H9 (cell line): ENCODE results near the gene COL8A2. TPM values are rescaled to one million over a fixed set of nuclear protein-coding genes. Genes with fewer than 3 reads are reported as not detected.

Source experiments
- DNase-seq: peaks from one replicate; pipeline ENCODE4 v3.0.0-alpha.2; 2017
- H2AFZ ChIP-seq: one replicate; pipeline ENCODE4 v1.6.1; 2013; ENCODE audit warnings: mild to moderate bottlenecking, low read length, control low read depth, moderate library complexity
- H2AK5ac ChIP-seq: 2 replicates; pipeline ENCODE4 v1.6.1; 2013; ENCODE audit warnings: low read length, control low read depth, mixed read lengths; ENCODE audit not compliant: insufficient read length
- H2BK120ac ChIP-seq: one replicate; pipeline ENCODE4 v1.6.1; 2013; ENCODE audit warnings: low read depth, mild to moderate bottlenecking, low read length, control low read depth, inconsistent platforms; ENCODE audit not compliant: poor library complexity, severe bottlenecking
- H2BK12ac ChIP-seq: 2 replicates; pipeline ENCODE4 v1.6.1; 2013; ENCODE audit warnings: low read length, control low read depth, mixed read lengths, low read depth; ENCODE audit not compliant: insufficient read length
- H2BK15ac ChIP-seq: 2 replicates; pipeline ENCODE4 v1.6.1; 2013; ENCODE audit warnings: low read depth, low read length, control low read depth
- H2BK20ac ChIP-seq: one replicate; pipeline ENCODE4 v1.6.1; 2013; ENCODE audit warnings: low read depth, mild to moderate bottlenecking, low read length, control low read depth, inconsistent platforms; ENCODE audit not compliant: poor library complexity, severe bottlenecking
- H2BK5ac ChIP-seq: 2 replicates; pipeline ENCODE4 v1.6.1; 2013; ENCODE audit warnings: low read length, control low read depth, mixed read lengths; ENCODE audit not compliant: insufficient read length
- H3K14ac ChIP-seq: 2 replicates; pipeline ENCODE4 v1.6.1; 2013; ENCODE audit warnings: low read length, control low read depth; ENCODE audit not compliant: insufficient read depth
- H3K18ac ChIP-seq: 2 replicates; pipeline ENCODE4 v1.6.1; 2013; ENCODE audit warnings: low read depth, mild to moderate bottlenecking, mixed read lengths, low read length, control low read depth; ENCODE audit not compliant: insufficient read length
- H3K23ac ChIP-seq: 2 replicates; pipeline ENCODE4 v1.6.1; 2013; ENCODE audit warnings: low read length, control low read depth, mixed read lengths, low read depth; ENCODE audit not compliant: insufficient read length
- H3K23me2 ChIP-seq: 2 replicates; pipeline ENCODE4 v1.6.1; 2013; ENCODE audit warnings: low read depth, mild to moderate bottlenecking, mixed read lengths, low read length, control low read depth; ENCODE audit not compliant: insufficient read length, poor library complexity, severe bottlenecking
- H3K27ac ChIP-seq: 2 replicates; pipeline ENCODE4 v1.5.1; 2013; ENCODE audit warnings: low read length, control low read depth, mixed read lengths, low read depth; ENCODE audit not compliant: insufficient read length
- H3K27me3 ChIP-seq: 2 replicates; pipeline ENCODE4 v1.6.1; 2013; ENCODE audit warnings: low read length, control low read depth, inconsistent platforms; ENCODE audit not compliant: insufficient read depth
- H3K4ac ChIP-seq: 2 replicates; pipeline ENCODE4 v1.6.1; 2013; ENCODE audit warnings: low read depth, mild to moderate bottlenecking, control low read depth, inconsistent platforms, low read length, moderate library complexity
- H3K4me1 ChIP-seq: 2 replicates; pipeline ENCODE4 v1.6.1; 2013; ENCODE audit warnings: low read length, control low read depth, inconsistent platforms; ENCODE audit not compliant: insufficient read depth
- H3K4me2 ChIP-seq: 2 replicates; pipeline ENCODE4 v1.6.1; 2013; ENCODE audit warnings: low read length, control low read depth, mixed read lengths; ENCODE audit not compliant: insufficient read length, insufficient read depth
- H3K56ac ChIP-seq: 2 replicates; pipeline ENCODE4 v1.6.1; 2013; ENCODE audit warnings: low read depth, mild to moderate bottlenecking, mixed read lengths, low read length, control low read depth; ENCODE audit not compliant: insufficient read length
- H3K79me1 ChIP-seq: 2 replicates; pipeline ENCODE4 v1.6.1; 2013; ENCODE audit warnings: low read depth, mild to moderate bottlenecking, moderate library complexity, low read length, control low read depth, inconsistent platforms; ENCODE audit not compliant: insufficient read depth, poor library complexity, severe bottlenecking
- H3K79me2 ChIP-seq: 2 replicates; pipeline ENCODE4 v1.6.1; 2013; ENCODE audit warnings: low read length, control low read depth, inconsistent platforms; ENCODE audit not compliant: insufficient read depth
- H3K9ac ChIP-seq: 2 replicates; pipeline ENCODE4 v1.6.1; 2013; ENCODE audit warnings: low read length, control low read depth, mixed read lengths; ENCODE audit not compliant: insufficient read length; ENCODE audit errors: extremely low read depth
- H3K9me3 ChIP-seq: one replicate; pipeline ENCODE4 v1.6.1; 2013; ENCODE audit warnings: low read depth, low read length, inconsistent platforms; ENCODE audit not compliant: control insufficient read depth
- H3T11ph ChIP-seq: one replicate; pipeline ENCODE4 v1.6.1; 2013; ENCODE audit warnings: mild to moderate bottlenecking, low read length, control low read depth, inconsistent platforms
- H4K20me1 ChIP-seq: one replicate; pipeline ENCODE4 v1.6.1; 2013; ENCODE audit not compliant: control insufficient read depth, insufficient read length, insufficient read depth
- H4K5ac ChIP-seq: 2 replicates; pipeline ENCODE4 v1.6.1; 2013; ENCODE audit warnings: low read depth, mild to moderate bottlenecking, mixed read lengths, low read length, control low read depth; ENCODE audit not compliant: insufficient read length
- H4K8ac ChIP-seq: replicated peaks from 2 replicates; pipeline ENCODE4 v1.6.1; 2013; ENCODE audit warnings: low read length, control low read depth, mixed read lengths, low read depth; ENCODE audit not compliant: insufficient read length
- H4K91ac ChIP-seq: 2 replicates; pipeline ENCODE4 v1.6.1; 2013; ENCODE audit warnings: low read depth, mild to moderate bottlenecking, moderate library complexity, mixed read lengths, low read length, control low read depth; ENCODE audit not compliant: insufficient read length
- H3K27ac Mint-ChIP-seq, 3 experiments: 2 replicates in 2 of 3; 3 replicates in 1 of 3; pipeline ENCODE4 v1.8.0; 2020 to 2021; ENCODE audit warnings: mixed read lengths in 3 of 3, mild to moderate bottlenecking in 1 of 3, moderate library complexity in 1 of 3
- H3K27me3 Mint-ChIP-seq: 2 replicates; pipeline ENCODE4 v1.8.0; 2021; ENCODE audit warnings: low read depth, mild to moderate bottlenecking, moderate library complexity, mixed read lengths
- H3K36me3 Mint-ChIP-seq, 3 experiments: 2 replicates in 2 of 3; 3 replicates in 1 of 3; pipeline ENCODE4 v1.8.0; 2020 to 2021; ENCODE audit warnings: low read depth in 3 of 3, mixed read lengths in 3 of 3; ENCODE audit not compliant: insufficient read depth in 1 of 3
- H3K4me1 Mint-ChIP-seq, 2 experiments: 2 replicates each; pipeline ENCODE4 v1.8.0; 2020; ENCODE audit warnings: mixed read lengths in 2 of 2
- H3K4me3 Mint-ChIP-seq, 2 experiments: 2 replicates in 1 of 2; 3 replicates in 1 of 2; pipeline ENCODE4 v1.8.0; 2020 to 2021; ENCODE audit warnings: mild to moderate bottlenecking in 2 of 2, mixed read lengths in 2 of 2, moderate library complexity in 1 of 2
- H3K9me3 Mint-ChIP-seq, 2 experiments: 2 replicates in 1 of 2; 3 replicates in 1 of 2; pipeline ENCODE4 v1.8.0; 2020; ENCODE audit warnings: mild to moderate bottlenecking in 2 of 2, mixed read lengths in 2 of 2, moderate library complexity in 1 of 2
- WGBS: extraction: QIAGEN DNeasy Blood & Tissue Kit; methylation state at CpG from one replicate; pipeline ENCODE4 v1.1.7; 2013; ENCODE audit warnings: missing lambda C conversion rate, low lambda C conversion rate, mixed read lengths; ENCODE audit not compliant: insufficient read length; ENCODE audit errors: extremely low coverage; 5-methylcytosine and 5-hydroxymethylcytosine counted together
- total RNA-seq: library from RNA; stranded (reverse); gene quantifications from 2 replicates; pipeline ENCODE4 v1.2.1, GENCODE V29; 2021
- TF ChIP-seq, protein P1 (sequence below): fragments of 200-600 bp; sonication (generic); conservative IDR thresholded peaks from 3 replicates; pipeline ENCODE4 v1.8.0; 2021; ENCODE audit warnings: antibody characterized with exemption, mild to moderate bottlenecking

The COL8A2 gene
- total RNA-seq, 1 experiment from 2014 or later, result 1.5 TPM

DNA sequence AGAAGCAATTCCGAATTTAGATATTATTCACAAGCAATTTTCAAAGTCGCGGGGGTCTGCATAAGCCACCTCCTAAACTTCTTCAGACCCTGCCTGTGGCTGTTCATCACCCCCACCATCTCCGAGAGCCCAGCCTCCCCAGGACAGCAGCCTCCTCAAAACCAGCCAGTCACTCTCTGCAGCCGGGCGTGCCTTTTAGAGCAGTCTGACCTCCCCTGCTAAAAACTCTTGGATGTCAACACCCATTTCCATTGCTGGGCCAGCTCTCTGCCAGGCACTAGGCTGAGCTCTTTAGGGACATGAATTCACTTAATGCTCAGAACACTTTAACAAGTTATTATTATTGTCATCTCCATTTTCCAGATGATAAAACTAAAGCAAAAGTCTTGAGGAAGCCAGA is 24.6 kb downstream of the COL8A2 start:
- Histone ChIP-seq H2AFZ (no peak overlapping the region), H3K4me1 (no peaks in the 10 kb centered on the region), H3K23me2 (no peaks in the 10 kb centered on the region), H2BK12ac (no peak overlapping the region), H3K79me1 (no peaks in the 10 kb centered on the region), H2BK20ac (no peak overlapping the region), H2AK5ac (no peak overlapping the region), H4K8ac (no peak overlapping the region), H3K18ac (no peak overlapping the region), H3T11ph (no peak overlapping the region), H2BK5ac (no peak overlapping the region), H2BK15ac (no peak overlapping the region), H3K56ac (no peak overlapping the region), H3K27ac (no peak overlapping the region), H4K20me1 (no peaks in the 10 kb centered on the region), H3K9ac (no peak overlapping the region), H3K79me2 (no peaks in the 10 kb centered on the region), H4K5ac (no peak overlapping the region), H3K27me3 (no peaks in the 10 kb centered on the region), H3K4me2 (no peak overlapping the region), H4K91ac (no peak overlapping the region), H3K4ac (no peak overlapping the region), H2BK120ac (no peak overlapping the region), H3K23ac (no peak overlapping the region), H3K14ac (no peak overlapping the region), H3K9me3 (no peaks in the 10 kb centered on the region)
- H3K27me3 Mint-ChIP-seq, result no peaks in the 10 kb centered on the region
- TF ChIP-seq, protein P1, sequence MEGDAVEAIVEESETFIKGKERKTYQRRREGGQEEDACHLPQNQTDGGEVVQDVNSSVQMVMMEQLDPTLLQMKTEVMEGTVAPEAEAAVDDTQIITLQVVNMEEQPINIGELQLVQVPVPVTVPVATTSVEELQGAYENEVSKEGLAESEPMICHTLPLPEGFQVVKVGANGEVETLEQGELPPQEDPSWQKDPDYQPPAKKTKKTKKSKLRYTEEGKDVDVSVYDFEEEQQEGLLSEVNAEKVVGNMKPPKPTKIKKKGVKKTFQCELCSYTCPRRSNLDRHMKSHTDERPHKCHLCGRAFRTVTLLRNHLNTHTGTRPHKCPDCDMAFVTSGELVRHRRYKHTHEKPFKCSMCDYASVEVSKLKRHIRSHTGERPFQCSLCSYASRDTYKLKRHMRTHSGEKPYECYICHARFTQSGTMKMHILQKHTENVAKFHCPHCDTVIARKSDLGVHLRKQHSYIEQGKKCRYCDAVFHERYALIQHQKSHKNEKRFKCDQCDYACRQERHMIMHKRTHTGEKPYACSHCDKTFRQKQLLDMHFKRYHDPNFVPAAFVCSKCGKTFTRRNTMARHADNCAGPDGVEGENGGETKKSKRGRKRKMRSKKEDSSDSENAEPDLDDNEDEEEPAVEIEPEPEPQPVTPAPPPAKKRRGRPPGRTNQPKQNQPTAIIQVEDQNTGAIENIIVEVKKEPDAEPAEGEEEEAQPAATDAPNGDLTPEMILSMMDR, result no peak
- DNase-seq, result no peak
- no peak overlapping the region for H3K4me3 Mint-ChIP-seq
- H3K27ac Mint-ChIP-seq, result no peak overlapping the region
- peaks cover 16 to 19% of the 10 kb centered on the region in 2 experiments for H3K4me1 Mint-ChIP-seq
- peaks cover 0 to 5% (median 0%) of the 10 kb centered on the region in 3 experiments; a peak in 1 of 7 replicates for H3K36me3 Mint-ChIP-seq
- WGBS, result no CpG with 5 or more reads among the region's 6 CpGs
- no peaks in the 10 kb centered on the region for H3K9me3 Mint-ChIP-seq
